Measurements from ENCODE around the gene TAC3.
"Not testable (repeated sequence)": the region's sequence is repeated elsewhere in the genome, so short reads cannot be mapped to it uniquely, and the experiment has no call there.

The TAC3 gene

DNA sequence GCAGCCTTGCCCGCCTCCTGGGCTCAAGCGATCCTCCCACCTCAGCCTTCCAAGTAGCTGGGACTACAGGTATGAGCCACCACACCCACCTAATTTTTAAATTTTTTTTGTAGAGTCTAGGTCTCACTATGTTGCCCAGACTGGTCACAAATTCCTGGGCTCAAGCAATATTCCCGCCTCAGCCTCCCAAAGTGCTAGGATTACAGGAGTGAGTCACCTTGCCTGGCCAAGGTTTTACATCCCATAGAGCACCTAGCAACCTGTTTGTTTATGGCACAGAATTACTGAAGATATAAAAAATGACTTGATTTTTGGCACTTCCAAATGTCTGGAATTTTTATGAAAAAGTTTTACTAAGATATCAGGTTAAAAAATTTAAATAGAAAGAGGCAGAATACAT is 17.1 kb upstream of the TAC3 start:
- DNase-seq: no peak

DNA sequence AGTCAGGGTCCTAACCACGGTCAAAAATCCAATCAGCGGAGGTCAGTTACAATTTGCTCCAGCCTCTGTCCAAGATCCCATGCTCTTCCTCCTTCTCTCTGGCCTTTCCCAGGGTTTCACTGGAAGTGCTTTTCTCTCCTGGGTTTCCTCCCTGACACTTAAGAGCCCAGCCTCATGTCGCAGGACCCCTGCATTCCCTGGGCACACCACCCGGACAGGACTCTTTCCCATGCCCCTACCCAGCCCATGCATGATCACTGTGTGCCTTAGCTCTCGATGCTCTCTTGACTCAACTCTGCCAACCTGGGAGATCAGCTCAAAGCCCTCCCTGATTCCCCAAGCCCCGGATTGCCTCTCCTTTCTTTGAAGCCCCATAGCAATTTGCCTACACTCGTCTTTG is 15.5 kb upstream of the TAC3 start:
- no peak for DNase-seq

DNA sequence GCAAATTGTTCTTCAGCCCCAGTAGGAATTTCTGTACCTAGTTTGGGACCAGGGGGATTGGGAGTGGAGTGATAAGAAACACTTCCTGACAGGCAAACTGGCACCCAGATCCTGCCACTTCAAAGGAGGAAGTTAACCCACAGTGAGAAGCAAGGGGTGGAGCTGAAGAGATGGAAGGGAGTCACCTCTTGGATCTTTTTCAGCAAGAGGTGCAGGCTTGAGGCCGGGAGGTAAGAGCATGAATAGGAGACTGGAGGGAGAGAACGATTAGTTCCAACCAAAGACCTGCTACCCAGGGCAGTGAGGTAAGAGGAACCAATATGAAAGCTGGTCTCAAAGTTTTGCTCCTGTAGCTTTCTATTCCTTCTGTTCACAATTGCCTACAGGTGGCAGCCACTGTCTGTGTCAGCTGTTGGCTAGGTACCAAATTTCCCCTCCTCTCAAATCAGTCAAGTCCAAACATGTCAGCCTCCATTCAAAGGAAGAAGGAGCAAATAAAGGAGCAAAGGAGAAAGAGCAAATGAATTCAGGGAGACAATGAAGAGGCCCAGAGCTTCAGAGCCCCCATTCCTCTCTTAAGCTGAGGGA is 14.9 kb upstream of the TAC3 start:
- peak; percentile 41 for DNase-seq

DNA sequence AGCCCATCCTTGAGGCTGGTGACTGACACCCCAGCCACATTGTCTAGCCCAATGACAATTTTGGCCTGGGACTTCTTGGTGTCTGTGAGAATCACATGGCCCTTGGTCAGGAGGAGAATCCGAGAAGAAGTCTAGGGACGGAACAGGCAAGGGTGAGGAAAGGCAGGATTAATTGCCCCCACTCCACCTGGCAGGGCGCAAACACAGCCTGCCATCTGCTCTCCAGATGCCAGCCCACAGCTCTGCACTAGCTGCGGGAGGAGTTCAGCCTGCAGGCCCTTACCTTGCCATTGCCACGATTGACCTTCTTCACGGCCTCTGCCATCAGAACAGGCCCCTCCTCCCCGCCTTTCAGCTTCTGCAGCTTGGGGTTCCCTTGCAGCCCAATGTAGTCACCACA is 13.1 kb upstream of the TAC3 start:
- DNase-seq: no peak

DNA sequence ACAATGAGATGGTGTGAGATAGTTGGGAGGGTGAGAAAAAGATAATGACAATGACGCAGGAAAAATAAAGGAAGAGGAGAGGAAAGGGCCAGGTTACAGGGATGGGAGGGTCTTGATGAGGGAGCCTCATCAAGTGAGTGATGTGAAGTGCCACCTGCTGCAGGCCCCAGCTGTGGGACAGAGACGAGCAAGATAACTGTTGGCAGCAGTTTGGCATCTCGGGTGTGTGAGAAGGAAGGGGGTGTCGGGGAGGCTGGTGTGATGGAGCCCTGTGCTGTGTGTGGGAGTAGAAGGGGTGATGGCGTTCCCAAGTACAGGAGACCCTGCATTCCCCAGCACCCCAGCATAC is 11.4 kb upstream of the TAC3 start:
- no peak for DNase-seq

DNA sequence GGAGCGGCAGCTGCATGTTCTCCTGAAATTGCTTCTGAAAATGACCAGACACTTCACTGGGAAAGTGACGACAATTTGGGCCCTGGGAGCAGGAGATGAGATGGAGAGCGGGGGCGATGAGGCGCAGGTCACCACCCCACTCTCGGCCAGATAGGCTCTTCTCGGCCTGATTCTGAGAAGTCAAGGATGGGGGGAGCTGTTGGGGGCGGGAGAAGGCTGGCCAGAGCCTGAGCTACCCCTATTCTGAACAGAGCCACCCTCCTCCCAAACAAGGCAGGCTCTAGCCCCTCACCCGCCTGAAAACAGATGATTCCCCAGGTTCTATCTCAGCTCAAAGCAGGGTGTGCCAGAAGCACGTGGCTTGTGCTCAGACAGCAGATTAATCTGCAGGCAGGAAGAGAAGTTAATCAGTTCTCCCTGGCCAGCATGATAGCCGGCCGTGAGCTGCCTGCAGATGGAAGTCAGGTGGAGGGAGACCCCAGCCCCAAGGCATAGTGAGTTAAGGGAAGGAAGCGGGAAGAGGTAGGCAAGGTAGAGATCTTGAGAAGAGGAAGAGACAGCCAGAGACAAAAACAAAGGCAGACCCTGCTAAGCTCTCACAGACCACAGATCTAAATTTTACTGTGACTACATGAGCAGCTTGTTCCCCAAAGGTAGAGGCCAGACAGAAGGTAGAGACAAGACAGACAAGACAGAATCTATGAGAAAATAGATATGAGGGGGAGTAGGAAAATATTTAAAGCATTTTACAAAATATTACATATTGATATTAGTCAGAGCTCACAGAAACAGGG is 10.9 kb upstream of the TAC3 start:
- no peak for DNase-seq

DNA sequence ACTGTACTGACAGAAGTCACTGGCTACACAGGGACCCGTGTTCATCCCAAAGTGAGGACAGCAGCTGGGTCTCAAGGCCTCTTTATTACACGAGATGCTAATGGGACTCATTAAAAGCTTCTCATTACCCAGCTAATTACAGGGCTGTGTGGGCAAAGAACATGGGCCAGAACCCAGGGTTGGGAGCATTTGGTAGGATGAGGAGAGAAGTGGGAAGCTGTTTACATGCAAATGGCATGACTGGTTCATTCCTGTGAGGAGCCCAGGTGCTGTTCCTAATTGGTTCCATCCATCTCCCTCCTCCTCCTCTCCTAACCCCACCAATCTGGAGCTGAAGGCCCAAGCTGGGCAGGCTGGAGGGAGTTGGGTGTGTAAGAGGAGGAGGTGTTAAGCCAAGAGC is 8.9 kb upstream of the TAC3 start:
- DNase-seq: no peak

DNA sequence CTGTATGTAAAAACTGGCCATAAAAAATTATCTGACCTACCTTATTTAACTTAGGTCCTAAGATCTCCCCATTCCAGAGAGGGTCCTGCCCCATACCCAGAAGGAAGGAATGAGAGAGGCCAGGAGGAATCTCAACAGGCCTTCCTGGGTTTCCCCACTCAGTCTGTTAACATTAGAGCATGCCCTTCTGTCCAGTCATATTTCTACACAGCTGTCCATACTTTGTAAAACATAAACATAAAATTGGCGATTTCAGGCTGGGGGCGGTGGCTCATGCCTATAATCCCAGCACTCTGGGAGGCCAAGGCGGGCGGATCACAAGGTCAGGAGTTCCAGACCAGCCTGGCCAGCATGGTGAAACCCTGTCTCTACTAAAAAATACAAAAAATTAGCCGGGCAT is 6.0 kb upstream of the TAC3 start:
- not testable (repeated sequence) for DNase-seq

DNA sequence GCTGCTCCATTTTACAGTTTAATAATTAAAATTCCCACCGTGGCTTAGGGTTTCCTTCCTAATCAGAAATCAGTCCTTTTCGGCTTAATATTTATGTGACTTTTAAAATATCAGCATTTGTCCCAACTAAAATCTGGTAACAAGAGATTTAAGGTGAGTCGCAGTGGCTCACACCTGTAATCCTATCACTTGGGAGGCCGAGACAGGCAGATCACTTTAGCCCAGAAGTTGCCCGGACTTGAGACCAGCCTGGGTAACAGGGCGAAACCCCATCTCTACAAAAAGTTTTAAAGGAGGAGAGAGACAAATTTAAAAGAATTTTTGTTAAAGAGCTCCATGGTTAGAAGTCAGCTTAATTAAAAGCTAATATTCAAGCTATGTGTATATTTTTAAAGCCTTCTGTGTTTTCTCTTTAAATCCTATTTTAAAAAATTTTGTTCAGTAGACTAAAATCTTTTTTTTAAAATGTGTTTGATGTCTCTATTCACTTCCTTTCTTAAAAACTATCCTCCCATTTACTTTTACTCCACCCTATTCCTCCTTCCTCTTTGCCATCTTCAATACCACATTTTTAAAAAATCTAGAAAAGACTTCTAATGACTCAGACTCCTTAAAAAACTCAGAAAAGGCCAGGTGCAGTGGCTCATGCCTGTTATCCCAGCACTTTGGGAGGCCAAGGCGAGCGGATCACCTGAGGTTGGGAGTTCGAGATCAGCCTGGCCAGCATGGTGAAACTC is 3.8 kb upstream of the TAC3 start:
- DNase-seq: no peak

DNA sequence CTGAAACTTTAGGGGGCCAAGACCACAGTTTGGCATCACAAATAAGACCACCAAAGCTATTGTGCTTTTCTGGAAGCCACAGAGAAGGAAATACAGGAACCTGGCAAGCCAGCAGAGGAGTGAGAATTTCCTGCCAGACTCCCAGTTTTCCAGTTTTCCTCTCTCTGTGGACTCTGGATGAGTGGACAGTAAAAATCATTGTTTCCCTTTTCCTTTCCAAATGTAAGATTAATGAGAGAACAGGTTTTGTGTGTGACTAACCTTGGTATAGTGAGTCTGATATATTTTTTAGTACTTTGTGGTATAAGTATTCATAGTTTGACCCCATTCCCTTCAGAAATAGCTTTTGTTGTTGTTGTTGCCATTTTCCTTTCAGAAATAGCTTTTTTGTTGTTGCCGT is 2.6 kb upstream of the TAC3 start:
- no peak for DNase-seq

DNA sequence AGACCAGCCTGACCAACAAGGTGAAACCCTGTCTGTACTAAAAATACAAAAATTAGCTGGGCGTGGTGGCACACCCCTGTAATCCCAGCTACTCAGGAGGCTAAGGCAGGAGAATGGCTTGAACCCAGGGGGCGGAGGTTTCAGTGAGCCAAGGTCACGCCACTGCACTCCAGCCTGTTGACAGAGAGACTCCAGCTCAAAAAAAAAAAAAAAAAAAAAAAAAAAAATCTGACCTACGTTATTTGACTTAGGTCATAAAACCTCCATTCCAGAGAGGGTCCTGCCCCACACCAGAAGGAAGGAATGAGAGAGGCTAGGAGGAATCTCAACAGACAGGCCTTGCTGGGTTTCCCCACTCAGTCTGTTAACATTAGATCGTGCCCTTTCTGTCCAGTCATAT is 2.0 kb upstream of the TAC3 start:
- DNase-seq: not testable (repeated sequence)

DNA sequence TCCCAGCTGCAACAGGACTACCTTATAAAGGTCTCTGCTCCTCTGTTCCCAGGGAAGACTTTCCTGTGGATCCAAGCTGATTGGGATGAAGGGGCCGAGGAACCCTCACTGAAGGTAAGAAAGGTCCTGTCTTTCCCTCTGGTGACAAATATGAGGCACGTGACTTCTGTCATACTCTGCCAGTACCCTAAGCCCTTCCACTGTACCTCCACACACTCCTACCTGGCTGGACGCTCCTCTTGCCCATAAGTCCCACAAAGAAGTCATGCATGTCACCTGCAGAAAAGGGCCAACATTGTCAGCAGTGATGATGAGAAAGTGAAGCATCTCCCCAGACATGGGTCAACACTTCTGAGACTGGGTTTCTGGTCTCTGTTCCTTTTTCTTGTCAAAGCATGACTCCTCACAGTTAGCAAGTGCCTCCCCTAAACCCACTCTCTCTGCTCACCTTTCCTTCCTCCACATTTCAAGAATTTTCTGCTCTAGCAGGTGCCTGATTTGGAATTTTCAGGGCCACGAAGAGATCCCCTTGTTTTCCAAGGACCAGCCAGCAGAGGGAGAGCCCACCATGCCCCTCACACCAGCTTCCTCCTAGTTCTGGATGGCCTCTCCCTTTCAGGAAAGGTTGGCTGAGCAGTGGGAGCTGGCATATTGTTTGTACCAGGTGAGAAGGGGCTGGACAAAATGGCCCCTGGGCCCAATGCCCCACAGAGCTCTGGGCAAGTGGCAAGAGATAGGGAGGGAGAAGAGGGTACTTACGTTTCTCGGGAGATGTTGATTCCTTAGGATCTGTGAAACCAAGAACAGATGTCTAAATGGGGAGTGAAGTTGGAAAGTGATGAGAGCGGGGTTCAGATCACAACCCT is 3.5 kb downstream of the TAC3 start:
- no peak for DNase-seq

DNA sequence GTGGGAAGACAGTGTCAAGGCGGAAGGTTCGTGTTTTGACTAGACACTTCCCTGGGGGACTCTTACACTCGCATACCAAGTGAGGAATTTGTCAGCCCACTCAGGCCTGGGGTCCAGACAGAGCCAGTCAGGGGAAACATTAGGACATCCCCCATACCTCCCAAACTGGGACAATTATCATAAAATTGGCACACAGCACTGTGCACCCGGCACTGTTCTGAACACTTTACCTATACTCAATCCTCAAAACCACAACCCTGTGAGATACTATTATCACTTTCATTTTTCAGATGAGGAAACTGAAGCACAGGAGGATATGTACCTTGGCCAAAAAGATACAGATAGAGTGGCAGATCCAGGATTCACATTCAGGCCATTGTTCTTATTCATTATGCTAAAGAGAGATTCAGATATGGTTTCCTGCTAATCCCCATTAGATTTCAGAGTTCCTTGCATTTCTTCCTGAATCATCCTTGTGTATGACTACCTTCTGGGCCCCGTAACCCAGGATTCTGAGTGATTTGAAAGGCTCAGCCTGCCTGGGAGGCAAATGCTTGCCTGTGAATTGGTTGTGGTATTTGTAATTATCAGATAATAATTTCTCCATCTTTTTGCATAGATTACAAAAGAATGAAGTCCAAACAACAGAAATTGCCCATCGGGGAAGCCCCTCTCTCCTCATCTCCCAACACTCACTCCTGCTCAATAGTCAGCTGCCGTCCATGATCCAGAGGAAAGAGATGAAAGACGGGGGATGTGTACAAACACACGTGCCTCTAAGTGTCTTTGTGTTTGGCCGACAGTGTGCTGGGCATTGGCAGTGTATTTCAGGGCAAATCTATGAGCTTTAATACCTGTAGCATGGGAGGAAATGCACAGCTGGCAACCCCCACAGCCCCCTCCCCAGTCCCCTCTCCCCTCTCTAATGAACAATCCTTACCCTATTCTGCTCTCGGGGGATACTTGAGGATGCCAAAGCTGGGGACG is 4.6 kb downstream of the TAC3 start:
- no peak for DNase-seq

DNA sequence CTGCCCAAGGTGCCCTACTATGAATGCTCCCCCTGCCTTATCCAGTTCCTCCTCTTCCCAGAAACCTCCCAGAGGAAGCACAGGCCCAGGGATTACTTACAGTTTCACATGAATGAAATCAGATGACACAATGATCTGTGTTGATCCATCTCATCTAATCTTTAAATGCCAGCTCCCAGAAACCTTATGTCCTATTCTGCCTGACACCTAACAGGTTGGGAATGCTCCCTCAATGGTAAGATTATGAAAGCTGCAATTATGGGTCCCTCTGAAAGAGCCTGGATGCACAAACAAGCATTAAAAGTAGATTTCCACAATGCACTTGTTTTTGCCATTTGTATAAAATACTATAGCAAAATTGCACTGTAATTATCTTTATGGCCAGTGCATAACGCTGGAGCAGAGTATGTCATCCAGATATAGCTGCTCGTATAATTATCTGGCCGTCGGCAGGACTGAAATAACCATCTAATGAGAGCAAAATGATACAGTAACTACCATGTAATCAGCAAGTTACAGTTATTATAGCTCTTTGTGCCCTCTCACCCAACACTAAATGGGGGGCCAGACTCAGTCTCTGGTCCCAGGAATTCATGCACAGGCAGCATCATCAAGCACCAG is 5.6 kb downstream of the TAC3 start:
- peak; percentile 18 for DNase-seq

DNA sequence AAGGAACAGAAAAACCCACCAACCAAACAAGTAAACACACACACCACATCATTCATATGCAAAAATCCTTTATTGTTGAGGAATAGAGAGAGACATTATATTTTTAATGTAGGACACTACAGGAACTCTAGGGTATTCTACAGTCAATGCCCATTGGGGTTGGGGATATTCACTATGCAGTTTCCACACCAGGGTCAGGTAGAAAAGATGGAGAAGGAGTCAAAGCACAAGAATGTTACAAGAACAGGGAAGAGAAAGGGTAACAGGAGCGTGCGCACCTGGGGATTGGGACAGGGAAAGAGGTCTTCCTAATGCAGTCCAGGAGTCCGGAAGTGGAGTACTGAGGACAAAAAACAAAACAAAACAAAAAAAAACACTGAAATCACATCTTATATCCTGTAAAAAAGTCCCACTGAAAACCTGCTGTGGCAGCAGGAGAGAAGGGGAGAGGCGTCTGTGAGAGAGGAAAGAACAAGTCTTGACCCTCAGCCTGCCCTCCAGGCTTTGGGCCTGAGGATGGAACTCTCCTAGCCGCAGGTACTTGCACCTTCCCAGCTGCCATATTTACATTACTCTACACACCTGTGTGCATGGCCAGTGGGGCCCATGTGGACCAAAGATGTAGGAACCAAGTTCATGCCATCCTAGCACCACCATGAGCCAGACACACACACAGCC is 6.2 kb downstream of the TAC3 start:
- DNase-seq: no peak

DNA sequence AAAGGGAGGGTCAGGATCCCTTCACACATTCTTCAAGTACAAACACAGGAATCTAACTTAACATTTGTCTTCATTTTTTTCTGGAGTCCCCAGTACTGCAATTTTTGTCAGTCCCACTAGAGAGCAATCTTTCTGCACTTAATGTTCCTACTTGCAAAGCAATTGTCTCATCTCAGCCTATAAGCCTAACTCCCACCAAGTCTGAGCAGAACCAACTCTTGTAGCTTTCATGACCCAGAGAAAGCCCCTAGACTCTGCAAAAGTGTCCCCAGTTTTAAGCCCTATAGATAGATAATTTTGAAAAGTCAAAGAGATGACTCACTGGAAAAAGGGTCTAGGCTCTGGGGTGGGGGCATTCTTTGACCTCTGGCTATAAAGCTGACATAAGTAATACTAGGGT is 8.2 kb downstream of the TAC3 start:
- peak; percentile 73 for DNase-seq

DNA sequence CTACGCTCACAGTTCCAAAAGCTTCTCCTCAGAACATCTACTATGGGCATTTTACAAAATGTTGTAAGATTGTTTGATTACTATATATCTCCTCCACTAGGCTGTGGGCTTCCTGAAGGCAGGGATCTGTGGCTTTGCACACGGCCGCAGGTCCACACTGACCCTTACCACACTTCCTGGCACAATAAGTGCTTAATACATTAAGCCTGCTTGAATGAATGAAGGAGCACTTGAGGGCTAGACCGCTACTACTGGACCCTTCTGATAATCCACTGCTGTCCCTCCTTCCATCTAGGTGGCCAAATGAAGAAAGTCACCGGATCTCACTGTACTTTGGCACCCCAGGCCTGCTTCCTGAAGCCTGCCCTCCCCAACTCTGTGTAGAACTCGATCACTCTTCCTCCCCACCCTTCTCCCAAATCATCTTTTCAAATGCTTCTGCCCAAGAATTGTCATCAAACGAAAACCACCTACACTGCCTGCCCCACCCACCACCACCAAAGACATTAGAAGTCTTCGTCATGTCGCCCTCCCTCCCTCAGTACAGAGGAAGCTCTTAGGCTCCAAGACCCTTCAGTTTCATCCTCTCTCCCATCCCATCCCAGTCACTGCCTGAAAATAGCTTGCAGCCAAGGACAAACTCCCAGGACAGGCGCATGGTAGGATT is 9.4 kb downstream of the TAC3 start:
- no peak for DNase-seq

DNA sequence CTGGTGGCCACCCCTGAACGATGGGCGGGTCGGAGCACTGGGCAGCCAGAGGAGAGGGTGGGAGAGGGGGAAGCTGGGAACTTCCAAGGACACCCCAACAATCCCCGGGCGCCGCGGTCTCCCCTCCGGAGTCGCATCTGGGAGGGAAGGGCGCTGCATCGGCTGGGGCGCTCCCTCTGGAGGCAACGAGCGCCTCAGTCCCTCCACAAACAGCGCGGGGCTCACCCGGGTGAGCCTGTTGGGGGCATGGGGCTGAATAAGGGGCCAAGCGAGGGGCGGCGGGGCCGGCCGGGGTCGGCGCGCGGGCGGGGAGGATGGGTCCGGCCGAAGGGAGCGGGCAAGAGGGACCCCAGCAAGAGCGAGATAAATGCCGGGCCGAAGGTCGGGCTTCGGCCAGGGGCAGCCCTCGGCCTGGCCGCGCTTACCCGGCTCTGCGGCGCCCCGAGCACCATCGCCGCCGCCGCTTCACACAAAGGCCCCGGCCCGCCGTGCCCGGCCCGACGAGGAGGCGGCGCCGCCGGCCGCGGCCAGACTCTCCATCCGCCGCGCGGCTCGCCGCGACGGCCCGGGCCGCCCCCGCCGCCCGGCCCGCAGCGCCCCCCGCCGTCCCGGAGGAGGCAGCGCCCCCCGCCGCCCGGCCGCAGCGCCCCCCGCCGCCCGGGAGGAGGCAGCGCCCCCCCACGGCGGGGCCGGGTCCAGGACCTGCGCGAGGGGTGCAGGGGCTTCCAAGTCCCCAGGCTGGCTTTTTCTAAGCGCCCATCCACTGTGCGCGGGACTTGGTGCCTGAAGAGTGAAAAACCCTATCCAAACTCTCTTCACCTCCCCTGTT is 10.1 kb downstream of the TAC3 start, which contains the start of gene ZBTB39:
TSS of gene ZBTB39 (minus strand) at position 567 of the 829 bp plus-strand sequence. CDS start 1,629 bp downstream, outside the sequence.
- peak; percentile 87 for DNase-seq

DNA sequence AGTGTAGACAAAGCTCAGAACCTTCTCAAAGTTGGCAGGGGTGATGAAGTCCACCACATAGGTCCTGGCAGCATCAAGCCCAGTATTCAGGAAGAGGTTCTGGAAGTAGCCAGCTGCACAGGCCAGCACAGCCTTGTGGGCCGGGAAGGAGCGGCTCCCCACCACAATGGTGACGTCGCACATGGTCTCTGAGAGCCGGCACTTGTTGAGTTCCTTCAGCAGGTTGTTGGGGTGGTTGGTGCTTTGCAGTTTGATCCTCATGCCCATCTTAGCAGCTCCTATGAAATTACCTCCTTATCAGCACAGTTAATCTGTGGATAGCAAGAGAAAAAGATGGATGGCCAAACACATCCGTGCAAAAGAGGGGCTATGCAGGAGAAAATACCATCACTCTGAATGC is 11.7 kb downstream of the TAC3 start:
- no peak for DNase-seq

Data from suppressor macrophage treated with lipopolysaccharide for 4 hours (primary cell).